HG03571 (cell line): ENCODE data around the gene DNAH7.

Experiments
- ATAC-seq: cut with Tn5 transposase; IDR thresholded peaks from one replicate; pipeline ENCODE4 v1.9.1; 2021; ENCODE audit not compliant: unreplicated experiment

Gene DNAH7

GRCh38 chr2:195871326-195871725, 197.3 kb downstream of the DNAH7 start:
- no peak for ATAC-seq

- no peak for ATAC-seq
These were observed 204.3 kb downstream of the DNAH7 start for GRCh38 chr2:195864316-195864715.

GRCh38 chr2:195863564-195863963, 205.1 kb downstream of the DNAH7 start:
- ATAC-seq, result no peak

- ATAC-seq, result no peak
These were observed 205.5 kb downstream of the DNAH7 start for GRCh38 chr2:195863121-195863520.

- no peak for ATAC-seq
These were observed 206.8 kb downstream of the DNAH7 start for GRCh38 chr2:195861821-195862220.

GRCh38 chr2:195859513-195859912, 209.1 kb downstream of the DNAH7 start:
- ATAC-seq, result no peak

GRCh38 chr2:195857132-195857531, 211.5 kb downstream of the DNAH7 start:
- no peak for ATAC-seq

- ATAC-seq, result no peak
These were observed 217.9 kb downstream of the DNAH7 start for GRCh38 chr2:195850764-195851163.

- ATAC-seq, result no peak
These were observed 220.3 kb downstream of the DNAH7 start for GRCh38 chr2:195848119-195848899.

GRCh38 chr2:195842932-195843331, 225.7 kb downstream of the DNAH7 start:
- ATAC-seq, result no peak

GRCh38 chr2:195838002-195838401, 230.6 kb downstream of the DNAH7 start:
- ATAC-seq, result no peak

GRCh38 chr2:195836002-195836401, 232.6 kb downstream of the DNAH7 start:
- ATAC-seq, result no peak

- ATAC-seq, result no peak
These were observed 233.8 kb downstream of the DNAH7 start for GRCh38 chr2:195834836-195835235.

- ATAC-seq, result no peak
These were observed 237.4 kb downstream of the DNAH7 start for GRCh38 chr2:195830968-195831950.

- no peak for ATAC-seq
These were observed 244.2 kb downstream of the DNAH7 start for GRCh38 chr2:195824478-195824877.

GRCh38 chr2:195823206-195823605, 245.4 kb downstream of the DNAH7 start:
- ATAC-seq, result no peak

GRCh38 chr2:195821566-195821932, 247.1 kb downstream of the DNAH7 start:
- no peak for ATAC-seq

GRCh38 chr2:195820867-195821565, 247.6 kb downstream of the DNAH7 start:
- no peak for ATAC-seq

GRCh38 chr2:195820373-195820772, 248.3 kb downstream of the DNAH7 start:
- no peak for ATAC-seq

GRCh38 chr2:195819276-195819675, 249.4 kb downstream of the DNAH7 start:
- no peak for ATAC-seq

- ATAC-seq, result no peak
These were observed 250.1 kb downstream of the DNAH7 start for GRCh38 chr2:195818526-195818925.
